Activated T-cell treated with anti-CD3 and anti-CD28 coated beads for 24 hours (primary cell): ENCODE results near the gene ST6GALNAC1.
"Not testable (repeated sequence)": the region's sequence is repeated elsewhere in the genome, so short reads cannot be mapped to it uniquely, and the experiment has no call there.

Experiments
- DNase-seq: peaks from one replicate; pipeline ENCODE4 v3.0.0-alpha.2; 2020; ENCODE audit warnings: low read depth

The ST6GALNAC1 gene

DNA sequence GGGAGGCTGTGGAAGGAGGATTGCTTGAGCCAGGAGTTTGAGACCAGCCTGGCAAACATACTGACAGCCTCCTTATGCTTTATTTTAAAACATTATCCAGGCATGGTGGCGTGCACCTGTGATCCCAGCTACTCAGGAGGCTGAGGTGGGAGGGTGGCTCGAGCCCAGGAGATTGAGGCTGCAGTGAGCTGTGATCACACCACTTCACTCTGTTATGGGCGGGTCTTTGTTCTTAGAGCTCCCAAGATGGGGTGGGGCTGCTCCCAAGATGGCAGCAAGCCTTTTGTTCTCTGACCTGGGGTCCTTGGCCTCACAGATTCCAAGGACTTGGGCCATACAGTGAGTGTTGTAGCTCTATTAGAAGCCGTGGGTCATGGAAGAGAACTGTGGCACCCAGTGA lies 31.8 kb downstream of the ST6GALNAC1 start:
- DNase-seq: no peak

DNA sequence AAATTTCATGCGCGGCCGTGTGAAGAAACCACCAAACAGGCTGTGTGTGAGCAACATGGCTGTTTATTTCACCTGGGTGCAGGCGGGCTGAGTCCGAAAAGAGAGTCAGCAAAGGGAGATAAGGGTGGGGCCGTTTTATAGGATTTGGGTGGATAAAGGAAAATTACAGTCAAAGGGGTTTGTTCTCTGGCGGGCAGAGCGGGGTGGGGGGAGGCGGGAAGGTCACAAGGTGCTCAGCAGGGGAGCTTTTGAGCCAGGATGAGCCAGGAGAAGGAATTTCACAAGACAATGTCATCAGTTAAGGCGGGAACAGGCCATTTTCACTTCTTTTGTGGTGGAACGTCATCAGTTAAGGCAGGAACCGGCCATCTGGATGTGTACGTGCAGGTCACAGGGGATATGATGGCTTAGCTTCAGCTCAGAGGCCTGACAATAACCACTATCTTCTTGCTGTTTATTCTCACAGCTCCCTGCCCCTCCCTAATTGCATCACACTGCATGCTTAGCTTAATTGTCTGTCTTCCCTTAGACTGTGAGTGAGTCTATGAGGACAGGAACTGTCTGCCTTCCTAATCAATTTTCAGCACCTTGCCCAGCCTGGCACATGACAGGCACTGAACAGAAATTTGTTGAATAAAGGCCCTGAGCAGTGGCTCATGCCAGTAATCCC lies 32.3 kb downstream of the ST6GALNAC1 start:
- not testable (repeated sequence) for DNase-seq

DNA sequence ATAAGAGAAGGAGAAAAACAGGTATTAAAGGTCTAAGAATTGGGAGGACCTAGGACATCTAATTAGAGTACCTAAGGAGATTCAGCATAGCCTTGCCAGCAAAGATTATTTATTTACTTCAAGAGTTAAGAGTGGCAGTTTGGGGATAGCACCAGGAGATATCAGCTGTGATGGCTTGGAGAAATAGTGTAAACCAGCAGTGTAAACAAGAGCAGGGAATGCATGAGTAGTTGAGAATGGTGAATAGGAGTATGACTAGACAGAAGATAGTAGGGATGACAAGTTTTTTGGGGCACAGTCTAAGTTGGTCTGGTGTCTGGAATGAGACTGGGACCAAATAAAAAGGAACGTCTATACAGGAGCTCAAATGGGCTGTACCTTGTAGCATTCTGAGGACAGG lies 36.9 kb downstream of the ST6GALNAC1 start:
- DNase-seq: not testable (repeated sequence)

- DNase-seq: no peak
These were observed 42.5 kb downstream of the ST6GALNAC1 start for GRCh38 chr17:76601065-76601464.

DNA sequence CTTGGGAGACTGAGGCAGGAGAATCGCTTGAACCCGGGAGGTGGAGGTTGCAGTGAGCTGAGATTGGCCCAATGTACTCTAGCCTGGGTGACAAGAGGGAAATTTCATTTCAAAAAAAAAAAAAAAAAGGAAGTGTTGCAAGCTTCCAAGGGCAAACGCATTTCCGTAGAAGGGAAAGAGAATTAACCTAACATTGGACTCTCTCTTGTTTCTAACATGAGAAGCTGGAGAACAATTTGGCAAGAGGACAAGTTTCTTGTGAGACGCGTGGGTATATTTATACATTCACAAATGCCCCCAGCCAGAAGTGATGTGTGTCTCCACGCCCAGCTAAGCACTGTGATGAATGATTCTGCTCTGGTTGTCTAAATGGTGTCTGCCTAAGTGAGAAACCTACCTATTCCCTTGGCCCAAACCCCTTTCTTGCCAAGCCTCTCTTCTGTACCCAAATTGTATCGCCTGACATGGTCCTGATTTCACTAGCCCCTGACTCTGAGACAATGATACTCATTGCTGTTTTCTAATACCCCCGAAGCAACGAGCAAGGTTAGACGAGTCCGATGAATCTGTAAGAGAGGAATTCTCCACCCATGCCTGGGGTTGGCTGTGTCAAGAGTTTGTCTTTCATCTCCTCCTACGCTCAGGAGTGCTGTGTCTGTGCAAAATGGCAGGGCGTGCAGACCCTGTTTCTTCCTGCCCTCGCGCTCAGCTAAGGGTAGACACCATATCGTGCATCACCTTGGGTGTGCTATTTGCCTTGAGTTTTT lies 43.7 kb downstream of the ST6GALNAC1 start:
- no peak for DNase-seq

- no peak for DNase-seq
These were observed 45.5 kb downstream of the ST6GALNAC1 start for GRCh38 chr17:76598004-76598439.

DNA sequence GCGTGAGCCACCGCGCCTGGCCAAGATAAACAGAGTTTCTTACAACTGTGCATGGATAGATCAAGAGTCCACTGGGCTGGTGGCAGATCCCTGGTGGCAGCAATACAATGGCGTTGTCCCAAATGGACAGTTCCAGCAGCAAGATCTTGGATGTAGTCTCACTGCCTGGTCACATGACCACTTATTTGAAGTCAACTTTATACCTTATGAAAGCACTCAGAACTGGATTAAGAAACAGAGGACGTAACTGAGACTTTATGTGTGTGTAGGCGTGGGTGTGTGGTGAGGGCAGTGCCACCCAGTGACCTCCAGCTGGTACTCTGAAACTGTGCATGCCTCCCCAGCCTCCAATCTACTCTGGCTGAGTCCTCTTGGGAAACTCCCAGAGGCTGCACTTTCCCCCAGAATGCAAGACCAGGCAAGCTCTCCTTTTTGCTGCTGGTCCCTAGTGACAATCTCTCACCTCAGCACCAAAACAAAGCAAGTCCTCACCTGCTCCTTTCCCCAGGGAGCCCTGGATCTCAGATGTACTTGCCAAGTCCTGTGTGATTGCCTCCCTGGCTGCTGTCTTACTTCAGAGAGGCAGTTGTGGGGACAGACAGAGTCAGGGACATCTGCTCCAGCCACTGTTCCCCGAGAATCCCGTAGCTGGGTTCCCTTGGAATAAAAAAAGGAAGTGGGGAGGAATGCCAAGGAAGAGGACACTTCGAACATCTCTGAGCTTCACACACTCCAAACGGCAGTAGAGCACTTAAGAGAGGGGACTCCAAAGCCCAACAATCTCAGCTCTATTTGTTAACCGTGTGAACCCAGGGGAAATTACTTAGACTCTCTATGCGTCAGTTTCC lies 46.2 kb downstream of the ST6GALNAC1 start:
- DNase-seq: no peak

DNA sequence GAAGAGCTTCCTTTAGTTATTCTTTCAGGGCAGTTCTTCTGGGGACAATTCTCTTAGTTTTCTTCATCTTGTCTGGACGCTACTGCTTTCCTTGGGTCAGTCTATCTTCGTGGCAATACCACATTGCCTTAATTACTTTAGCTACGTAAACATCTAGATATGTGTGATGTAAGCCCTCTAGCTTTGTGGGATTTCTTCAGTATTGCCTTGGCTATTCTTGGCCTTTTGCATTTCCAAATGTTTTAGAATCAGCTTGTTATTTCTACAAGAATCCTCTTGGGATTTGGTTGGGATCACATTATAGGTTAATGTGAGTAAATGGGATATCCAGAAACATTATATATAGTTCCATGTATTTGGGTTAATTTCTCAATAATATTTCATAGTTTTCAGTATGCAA lies 48.9 kb downstream of the ST6GALNAC1 start:
- DNase-seq: no peak

- no peak for DNase-seq
These were observed 49.6 kb downstream of the ST6GALNAC1 start for GRCh38 chr17:76593959-76594358.

DNA sequence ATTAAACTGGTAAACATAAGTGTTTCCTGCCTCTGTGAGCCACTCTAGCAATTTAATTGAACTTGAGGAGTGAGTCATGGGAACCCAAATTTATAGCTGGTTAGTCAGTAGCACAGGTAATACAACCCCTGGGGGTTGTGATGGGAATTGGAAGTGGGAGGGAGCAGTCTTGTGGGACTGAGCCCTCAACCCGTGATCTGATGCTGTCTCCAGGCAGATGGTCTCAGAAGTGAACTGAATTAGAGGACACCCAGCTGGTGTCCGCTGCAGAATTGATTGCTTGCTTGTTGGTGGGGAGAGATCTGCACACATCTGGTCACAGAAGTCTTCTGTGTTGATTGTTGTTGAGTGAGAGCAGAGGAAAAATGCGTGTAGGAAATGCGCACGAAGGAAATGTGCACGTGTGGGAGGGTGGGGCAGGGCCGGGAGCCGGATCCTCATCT lies 50.2 kb downstream of the ST6GALNAC1 start:
- no peak for DNase-seq

DNA sequence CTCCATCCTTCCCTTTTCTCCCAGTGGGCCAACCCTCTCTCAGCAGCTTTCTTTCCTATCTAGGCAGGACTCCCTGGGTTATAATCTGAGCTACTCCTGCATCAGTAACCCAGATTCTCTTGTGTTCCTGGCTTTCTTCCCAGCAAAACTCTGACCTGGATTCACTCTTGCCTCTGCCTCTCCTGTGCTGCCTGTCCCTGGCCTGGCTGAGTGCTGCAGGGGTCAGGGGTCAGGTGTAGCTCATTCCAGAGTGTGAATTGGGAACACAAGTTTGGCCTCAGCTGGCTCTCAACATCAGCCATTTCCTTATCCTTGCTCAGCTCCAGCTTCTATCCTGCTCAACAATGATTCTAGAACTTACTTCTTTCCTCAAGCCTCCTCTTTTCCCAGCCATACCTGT lies 55.4 kb downstream of the ST6GALNAC1 start:
- no peak for DNase-seq

DNA sequence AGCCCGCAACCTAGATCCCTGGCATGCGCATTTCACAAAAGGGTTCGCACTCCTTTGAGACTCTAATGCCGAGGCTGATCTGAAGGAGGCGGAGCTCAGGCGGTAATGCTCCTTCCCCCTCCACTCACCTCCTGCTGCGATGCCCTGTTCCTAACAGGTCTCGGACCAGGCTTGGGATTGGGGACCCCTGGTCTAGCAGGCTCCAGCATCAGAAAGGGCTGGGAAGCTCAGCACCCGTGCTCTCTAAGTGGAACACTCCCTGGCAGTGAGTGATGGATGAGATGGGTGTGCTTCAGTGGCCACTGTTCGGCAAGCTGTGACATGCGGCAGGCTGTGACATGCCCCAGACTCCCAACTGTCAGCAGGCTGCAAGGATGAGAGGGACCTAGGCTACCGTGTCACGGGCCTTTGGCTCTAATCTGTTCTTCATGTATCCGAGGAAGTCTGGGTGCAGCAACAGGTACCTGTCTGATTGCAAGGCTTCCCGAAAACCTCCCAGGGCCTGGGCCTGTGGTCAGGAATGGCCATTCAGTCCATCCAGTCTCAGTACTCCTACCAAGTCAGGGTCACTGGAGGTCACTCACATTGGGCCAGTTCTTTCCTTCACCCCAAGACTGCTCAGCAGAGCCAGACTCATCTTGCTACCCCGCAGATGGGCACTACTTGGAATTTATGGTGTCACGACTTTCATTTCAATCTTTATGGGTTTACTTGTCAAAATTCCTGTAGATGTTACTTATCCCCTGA lies 56.6 kb downstream of the ST6GALNAC1 start:
- DNase-seq: no peak

- no peak for DNase-seq
These were observed 57.6 kb downstream of the ST6GALNAC1 start, which contains the start of gene ST6GALNAC2 for GRCh38 chr17:76585649-76586593. TSS of gene ST6GALNAC2 (minus strand) at chr17:76585860. CDS start at chr17:76585808, 52 bp downstream.

- no peak for DNase-seq
These were observed 58.4 kb downstream of the ST6GALNAC1 start for GRCh38 chr17:76585033-76585648.

GRCh38 chr17:76584427-76585032 lies 59.0 kb downstream of the ST6GALNAC1 start:
- DNase-seq: no peak

DNA sequence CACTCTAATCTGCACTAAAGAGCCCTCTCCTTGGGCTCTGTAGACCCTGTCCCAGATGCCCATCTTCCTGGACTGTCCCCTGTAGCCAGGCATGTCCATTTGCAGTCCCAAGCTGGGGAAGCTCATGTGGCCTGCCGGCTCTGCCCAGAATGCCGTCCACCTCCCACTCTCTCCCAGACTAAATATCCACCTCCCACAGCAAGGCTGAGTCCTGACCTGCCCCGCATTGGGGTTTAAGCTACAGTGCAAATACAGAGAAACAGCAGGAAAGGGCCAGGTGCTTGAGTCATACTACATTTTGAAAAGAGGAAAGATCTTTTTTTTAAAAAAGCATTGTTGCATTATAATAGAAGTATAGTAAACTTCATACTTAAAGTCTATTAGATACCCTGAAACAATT lies 60.9 kb downstream of the ST6GALNAC1 start:
- no peak for DNase-seq

- no peak for DNase-seq
These were observed 62.0 kb downstream of the ST6GALNAC1 start for GRCh38 chr17:76581515-76581914.

DNA sequence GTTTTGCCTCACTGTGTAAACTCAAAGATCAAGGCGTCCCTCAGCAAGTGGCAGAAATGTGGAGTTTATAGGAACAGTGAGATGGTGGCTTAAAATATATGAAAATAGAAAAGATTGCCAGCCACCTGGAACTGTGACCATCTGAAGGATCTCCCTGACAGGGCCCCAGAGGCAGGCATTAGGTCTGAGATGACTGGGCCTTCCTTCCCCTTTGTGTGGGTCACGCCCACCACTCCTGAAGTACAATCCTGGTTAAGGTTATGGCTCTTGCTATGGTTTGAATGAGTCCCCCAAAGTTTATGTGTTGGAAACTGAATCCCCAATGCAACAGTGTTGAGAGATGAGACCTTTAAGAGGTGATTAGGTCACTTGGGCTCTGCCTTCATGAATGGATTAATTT lies 64.3 kb downstream of the ST6GALNAC1 start:
- DNase-seq: no peak

DNA sequence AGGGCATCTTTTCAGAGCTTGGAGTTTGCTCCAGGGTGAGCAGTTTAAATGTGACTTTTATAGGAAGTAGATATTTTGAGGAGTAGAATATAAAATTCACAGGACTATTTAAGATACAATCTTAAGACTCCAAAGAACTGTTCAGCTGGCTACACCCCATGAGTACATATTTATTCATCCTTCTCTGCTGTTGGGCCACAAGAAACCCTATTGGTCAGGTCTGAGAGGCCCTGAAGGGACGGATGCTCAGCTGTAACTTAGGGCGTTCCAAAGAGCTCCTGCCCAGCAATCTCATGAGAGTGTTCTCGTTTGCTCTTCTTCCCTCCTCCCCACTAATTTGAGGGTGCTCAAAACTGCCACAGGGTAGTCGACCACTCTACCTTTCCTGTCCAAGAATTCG lies 65.2 kb downstream of the ST6GALNAC1 start:
- no peak for DNase-seq

DNA sequence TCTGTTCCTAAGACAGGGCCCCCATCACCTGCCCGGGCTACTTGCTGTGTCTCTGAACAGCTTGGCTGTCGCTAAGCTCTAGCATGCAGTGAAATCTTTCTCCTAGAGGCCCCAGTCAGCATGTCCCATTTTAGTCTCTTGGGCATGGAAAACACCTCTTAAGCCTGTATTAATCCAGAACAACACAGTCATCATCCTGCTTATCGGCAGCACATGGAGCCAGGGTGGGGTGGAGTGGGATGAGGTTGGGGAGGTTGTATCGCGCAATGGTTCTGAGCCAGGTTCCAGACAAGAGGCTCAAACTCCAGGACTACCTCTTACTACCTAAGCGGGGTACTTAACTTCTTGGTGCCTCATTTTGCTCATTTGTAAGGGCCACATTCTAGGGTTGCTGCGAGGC lies 65.7 kb downstream of the ST6GALNAC1 start:
- DNase-seq: no peak
